Esophagus squamous epithelium (tissue), 5 donors: ENCODE results near the gene WNT9A. TPM values are rescaled to one million over a fixed set of nuclear protein-coding genes. Genes with fewer than 3 reads are reported as not detected.

ENCODE experiments used
- DNase-seq: peaks from one replicate; lab custom pipeline; 2025; lab: John Stamatoyannopoulos, UW
- H3K27ac ChIP-seq, 4 donors: fragments of 200-600 bp; sonication (generic); one replicate each; pipeline ENCODE4 v1.5.1; 2016 to 2019; ENCODE audit warnings: mild to moderate bottlenecking in 1 of 4
- H3K27me3 ChIP-seq, 4 donors: fragments of 200-600 bp; sonication (generic); 1 replicate in 3 of 4; 2 replicates in 1 of 4; pipeline versions ENCODE4 v1.5.1 to v1.6.0; 2017 to 2021; ENCODE audit warnings: antibody characterized with exemption in 1 of 4
- H3K36me3 ChIP-seq, 3 donors: fragments of 200-600 bp; sonication (generic); one replicate each; pipeline ENCODE4 v1.5.1; 2016 to 2019
- H3K4me1 ChIP-seq, 3 donors: fragments of 200-600 bp; sonication (generic); one replicate each; pipeline ENCODE4 v1.5.1; 2017 to 2019
- H3K4me3 ChIP-seq, 4 donors: fragments of 200-600 bp; sonication (generic); 1 replicate in 3 of 4; 2 replicates in 1 of 4; pipeline ENCODE4 v1.5.1; 2016 to 2019; ENCODE audit warnings: mild to moderate bottlenecking in 2 of 4, moderate library complexity in 1 of 4
- H3K9me3 ChIP-seq, 3 donors: fragments of 200-600 bp; sonication (generic); one replicate each; pipeline ENCODE4 v1.5.1; 2016 to 2019
- POLR2A ChIP-seq, 4 donors: fragments of 450-650 bp; IDR thresholded peaks; one replicate each; pipeline ENCODE4 v1.6.1; 2017; ENCODE audit warnings: antibody characterized with exemption in 4 of 4, mild to moderate bottlenecking in 4 of 4, moderate library complexity in 3 of 4
- WGBS, 2 donors: methylation state at CpG; one replicate each; pipeline ENCODE4 v1.1.5; 2018; 5-methylcytosine and 5-hydroxymethylcytosine counted together
- intact Hi-C: fragments of 100-400 bp; cut with DNase I; formaldehyde crosslinking; loops from one replicate; pipeline ENCODE4 v1.15.0; 2022
- total RNA-seq, 4 donors: library from RNA; depleted of rRNA; stranded (reverse); fragments of >200 nt; gene quantifications; one replicate each; pipeline ENCODE4 v1.1.0, GENCODE V29; 2016
- TF ChIP-seq, protein P1 (sequence below), 6 experiments: fragments of 450-650 bp in 4 of 6; fragments of 200-600 bp in 2 of 6; sonication (generic) in 2 of 6; IDR thresholded peaks; one replicate each; pipeline ENCODE4 v1.5.1; 2016 to 2019; ENCODE audit warnings: antibody characterized with exemption in 6 of 6, mild to moderate bottlenecking in 4 of 6, moderate library complexity in 4 of 6
- donor health status: DM: yes; HTN: yes; CAD: no.

Gene WNT9A
- total RNA-seq, 4 donors from 2014 or later, result 1.7 to 5.9 (median 2.8) TPM

GRCh38 chr1:227945891-227946623 lies 1.7 kb downstream of the WNT9A start:
- Histone ChIP-seq H3K9me3 (no peaks in the 10 kb centered on the region), H3K36me3 (no peaks in the 10 kb centered on the region), H3K4me3 (peak overlapping the region; percentile 43 to 79 (median 61)), H3K4me1 (peaks cover 32 to 80% (median 33%) of the 10 kb centered on the region in 3 donors), H3K27me3 (peaks cover 0 to 39% (median 0%) of the 10 kb centered on the region in 4 donors), H3K27ac (peak overlapping the region; percentile 85 to 93 (median 87))
- intact Hi-C loops, result loop anchor here (5.0 kb wide), 1 partner anchor 184 kb away; no protein-coding TSS in a partner anchor
- DNase-seq, result no peak
- TF ChIP-seq, protein P1, sequence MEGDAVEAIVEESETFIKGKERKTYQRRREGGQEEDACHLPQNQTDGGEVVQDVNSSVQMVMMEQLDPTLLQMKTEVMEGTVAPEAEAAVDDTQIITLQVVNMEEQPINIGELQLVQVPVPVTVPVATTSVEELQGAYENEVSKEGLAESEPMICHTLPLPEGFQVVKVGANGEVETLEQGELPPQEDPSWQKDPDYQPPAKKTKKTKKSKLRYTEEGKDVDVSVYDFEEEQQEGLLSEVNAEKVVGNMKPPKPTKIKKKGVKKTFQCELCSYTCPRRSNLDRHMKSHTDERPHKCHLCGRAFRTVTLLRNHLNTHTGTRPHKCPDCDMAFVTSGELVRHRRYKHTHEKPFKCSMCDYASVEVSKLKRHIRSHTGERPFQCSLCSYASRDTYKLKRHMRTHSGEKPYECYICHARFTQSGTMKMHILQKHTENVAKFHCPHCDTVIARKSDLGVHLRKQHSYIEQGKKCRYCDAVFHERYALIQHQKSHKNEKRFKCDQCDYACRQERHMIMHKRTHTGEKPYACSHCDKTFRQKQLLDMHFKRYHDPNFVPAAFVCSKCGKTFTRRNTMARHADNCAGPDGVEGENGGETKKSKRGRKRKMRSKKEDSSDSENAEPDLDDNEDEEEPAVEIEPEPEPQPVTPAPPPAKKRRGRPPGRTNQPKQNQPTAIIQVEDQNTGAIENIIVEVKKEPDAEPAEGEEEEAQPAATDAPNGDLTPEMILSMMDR (IDR thresholded peaks at IDR 0.05), result no peak
- TF ChIP-seq POLR2A (IDR thresholded peaks at IDR 0.05), result no peak
- WGBS, 2 donors, result 10 to 12% methylated on average over 6 of the region's 19 CpGs

- no peaks in the 10 kb centered on the region for H3K9me3 ChIP-seq
- no peaks in the 10 kb centered on the region for H3K36me3 ChIP-seq
- intact Hi-C loops, result loop anchor here (5.0 kb wide), 1 partner anchor 183 kb away; no protein-coding TSS in a partner anchor
- H3K27me3 ChIP-seq, result peaks cover 0 to 39% (median 0%) of the 10 kb centered on the region in 4 donors
- peaks cover 32 to 86% (median 33%) of the 10 kb centered on the region in 3 donors for H3K4me1 ChIP-seq
- peak overlapping the region; percentile 43 to 79 (median 61) for H3K4me3 ChIP-seq
- H3K27ac ChIP-seq, result peak overlapping the region; percentile 85 to 93 (median 87)
- 43 to 85% methylated on average over 4 of the region's 18 CpGs for WGBS, 2 donors
- no peak for DNase-seq
- TF ChIP-seq, protein P1 (IDR thresholded peaks at IDR 0.05), result no peak
- no peak for TF ChIP-seq POLR2A (IDR thresholded peaks at IDR 0.05)
Observed at GRCh38 chr1:227944931-227945890, 2.5 kb downstream of the WNT9A start.

DNA sequence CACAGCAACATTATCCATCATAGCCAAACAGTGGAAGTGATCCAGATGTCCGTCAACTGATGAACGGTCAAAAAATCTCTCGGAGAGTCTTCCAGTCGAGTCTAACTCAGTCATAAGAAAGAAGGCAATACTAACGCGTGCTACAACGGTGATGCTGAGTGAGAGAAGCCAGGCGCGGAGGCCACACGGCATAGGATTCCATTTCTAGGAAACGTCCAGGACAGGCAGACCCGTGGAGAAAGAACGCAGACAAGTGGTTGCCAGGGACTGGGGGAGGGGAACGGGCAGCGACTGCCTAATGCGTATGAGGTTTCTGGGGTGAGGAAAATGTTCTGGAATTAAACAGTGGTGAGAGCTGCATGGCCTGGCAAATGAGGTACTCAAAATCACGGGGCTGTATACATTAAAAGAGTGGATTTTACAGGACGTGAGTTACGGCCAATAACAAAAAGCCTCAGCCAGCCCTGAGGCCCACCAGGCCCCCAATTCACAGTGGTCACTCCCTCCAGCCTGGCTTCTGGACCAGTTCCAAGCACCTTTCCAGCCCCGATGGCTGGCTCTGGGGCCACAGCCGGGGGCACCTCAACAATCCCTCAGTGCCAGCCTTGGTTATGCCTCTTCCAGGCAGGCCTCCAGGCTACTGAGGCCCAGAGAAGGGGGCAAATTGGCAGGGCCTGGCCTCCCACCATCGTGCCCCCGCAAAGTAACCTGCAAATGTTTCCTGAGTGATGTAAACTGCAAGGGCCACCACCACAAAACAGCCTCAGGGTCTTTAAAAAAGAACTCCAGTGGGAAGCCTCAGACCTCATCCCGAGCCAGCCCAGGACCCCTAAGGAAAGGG lies 3.4 kb downstream of the WNT9A start:
- H3K4me1 ChIP-seq, result peaks cover 37 to 94% (median 42%) of the 10 kb centered on the region in 3 donors
- no peak for DNase-seq
- H3K27ac ChIP-seq, result peak overlapping the region in 3 of 4 donors; percentile 85 to 93 (median 89)
- no peaks in the 10 kb centered on the region for H3K36me3 ChIP-seq
- no peak overlapping the region for H3K4me3 ChIP-seq
- no peaks in the 10 kb centered on the region for H3K9me3 ChIP-seq
- H3K27me3 ChIP-seq, result peaks cover 0 to 30% (median 0%) of the 10 kb centered on the region in 4 donors
- intact Hi-C loops, result no loop called here
- TF ChIP-seq, protein P1 (IDR thresholded peaks at IDR 0.05), result no peak
- TF ChIP-seq POLR2A (IDR thresholded peaks at IDR 0.05), result no peak
- WGBS, 2 donors, result 70 to 81% methylated on average over 21 of the region's 24 CpGs

- intact Hi-C loops, result no loop called here
- peaks cover 37 to 93% (median 40%) of the 10 kb centered on the region in 3 donors for H3K4me1 ChIP-seq
- WGBS, 2 donors, result 77 to 86% methylated on average over 11 to 12 of the region's 12 CpGs
- H3K9me3 ChIP-seq, result no peaks in the 10 kb centered on the region
- H3K4me3 ChIP-seq, result no peak overlapping the region
- no peak for DNase-seq
- H3K36me3 ChIP-seq, result no peaks in the 10 kb centered on the region
- H3K27me3 ChIP-seq, result peaks cover 0 to 22% (median 0%) of the 10 kb centered on the region in 4 donors
- H3K27ac ChIP-seq, result peak overlapping the region in 1 of 4 donors; percentile 21
- TF ChIP-seq POLR2A (IDR thresholded peaks at IDR 0.05), result no peak
- TF ChIP-seq, protein P1 (IDR thresholded peaks at IDR 0.05), result no peak
Observed at GRCh38 chr1:227943381-227944089, 4.2 kb downstream of the WNT9A start.
